H9 (cell line): ENCODE results near the gene ARHGEF25. TPM values are rescaled to one million over a fixed set of nuclear protein-coding genes. Genes with fewer than 3 reads are reported as not detected.

Experiments
- DNase-seq: peaks from one replicate; pipeline ENCODE4 v3.0.0-alpha.2; 2017
- H2AFZ ChIP-seq: one replicate; pipeline ENCODE4 v1.6.1; 2013; ENCODE audit warnings: mild to moderate bottlenecking, low read length, control low read depth, moderate library complexity
- H2AK5ac ChIP-seq: 2 replicates; pipeline ENCODE4 v1.6.1; 2013; ENCODE audit warnings: low read length, control low read depth, mixed read lengths; ENCODE audit not compliant: insufficient read length
- H2BK120ac ChIP-seq: one replicate; pipeline ENCODE4 v1.6.1; 2013; ENCODE audit warnings: low read depth, mild to moderate bottlenecking, low read length, control low read depth, inconsistent platforms; ENCODE audit not compliant: poor library complexity, severe bottlenecking
- H2BK12ac ChIP-seq: 2 replicates; pipeline ENCODE4 v1.6.1; 2013; ENCODE audit warnings: low read length, control low read depth, mixed read lengths, low read depth; ENCODE audit not compliant: insufficient read length
- H2BK15ac ChIP-seq: 2 replicates; pipeline ENCODE4 v1.6.1; 2013; ENCODE audit warnings: low read depth, low read length, control low read depth
- H2BK20ac ChIP-seq: one replicate; pipeline ENCODE4 v1.6.1; 2013; ENCODE audit warnings: low read depth, mild to moderate bottlenecking, low read length, control low read depth, inconsistent platforms; ENCODE audit not compliant: poor library complexity, severe bottlenecking
- H2BK5ac ChIP-seq: 2 replicates; pipeline ENCODE4 v1.6.1; 2013; ENCODE audit warnings: low read length, control low read depth, mixed read lengths; ENCODE audit not compliant: insufficient read length
- H3K14ac ChIP-seq: 2 replicates; pipeline ENCODE4 v1.6.1; 2013; ENCODE audit warnings: low read length, control low read depth; ENCODE audit not compliant: insufficient read depth
- H3K18ac ChIP-seq: 2 replicates; pipeline ENCODE4 v1.6.1; 2013; ENCODE audit warnings: low read depth, mild to moderate bottlenecking, mixed read lengths, low read length, control low read depth; ENCODE audit not compliant: insufficient read length
- H3K23ac ChIP-seq: 2 replicates; pipeline ENCODE4 v1.6.1; 2013; ENCODE audit warnings: low read length, control low read depth, mixed read lengths, low read depth; ENCODE audit not compliant: insufficient read length
- H3K23me2 ChIP-seq: 2 replicates; pipeline ENCODE4 v1.6.1; 2013; ENCODE audit warnings: low read depth, mild to moderate bottlenecking, mixed read lengths, low read length, control low read depth; ENCODE audit not compliant: insufficient read length, poor library complexity, severe bottlenecking
- H3K27ac ChIP-seq: 2 replicates; pipeline ENCODE4 v1.5.1; 2013; ENCODE audit warnings: low read length, control low read depth, mixed read lengths, low read depth; ENCODE audit not compliant: insufficient read length
- H3K27me3 ChIP-seq: 2 replicates; pipeline ENCODE4 v1.6.1; 2013; ENCODE audit warnings: low read length, control low read depth, inconsistent platforms; ENCODE audit not compliant: insufficient read depth
- H3K4ac ChIP-seq: 2 replicates; pipeline ENCODE4 v1.6.1; 2013; ENCODE audit warnings: low read depth, mild to moderate bottlenecking, control low read depth, inconsistent platforms, low read length, moderate library complexity
- H3K4me1 ChIP-seq: 2 replicates; pipeline ENCODE4 v1.6.1; 2013; ENCODE audit warnings: low read length, control low read depth, inconsistent platforms; ENCODE audit not compliant: insufficient read depth
- H3K4me2 ChIP-seq: 2 replicates; pipeline ENCODE4 v1.6.1; 2013; ENCODE audit warnings: low read length, control low read depth, mixed read lengths; ENCODE audit not compliant: insufficient read length, insufficient read depth
- H3K56ac ChIP-seq: 2 replicates; pipeline ENCODE4 v1.6.1; 2013; ENCODE audit warnings: low read depth, mild to moderate bottlenecking, mixed read lengths, low read length, control low read depth; ENCODE audit not compliant: insufficient read length
- H3K79me1 ChIP-seq: 2 replicates; pipeline ENCODE4 v1.6.1; 2013; ENCODE audit warnings: low read depth, mild to moderate bottlenecking, moderate library complexity, low read length, control low read depth, inconsistent platforms; ENCODE audit not compliant: insufficient read depth, poor library complexity, severe bottlenecking
- H3K79me2 ChIP-seq: 2 replicates; pipeline ENCODE4 v1.6.1; 2013; ENCODE audit warnings: low read length, control low read depth, inconsistent platforms; ENCODE audit not compliant: insufficient read depth
- H3K9ac ChIP-seq: 2 replicates; pipeline ENCODE4 v1.6.1; 2013; ENCODE audit warnings: low read length, control low read depth, mixed read lengths; ENCODE audit not compliant: insufficient read length; ENCODE audit errors: extremely low read depth
- H3K9me3 ChIP-seq: one replicate; pipeline ENCODE4 v1.6.1; 2013; ENCODE audit warnings: low read depth, low read length, inconsistent platforms; ENCODE audit not compliant: control insufficient read depth
- H3T11ph ChIP-seq: one replicate; pipeline ENCODE4 v1.6.1; 2013; ENCODE audit warnings: mild to moderate bottlenecking, low read length, control low read depth, inconsistent platforms
- H4K20me1 ChIP-seq: one replicate; pipeline ENCODE4 v1.6.1; 2013; ENCODE audit not compliant: control insufficient read depth, insufficient read length, insufficient read depth
- H4K5ac ChIP-seq: 2 replicates; pipeline ENCODE4 v1.6.1; 2013; ENCODE audit warnings: low read depth, mild to moderate bottlenecking, mixed read lengths, low read length, control low read depth; ENCODE audit not compliant: insufficient read length
- H4K8ac ChIP-seq: replicated peaks from 2 replicates; pipeline ENCODE4 v1.6.1; 2013; ENCODE audit warnings: low read length, control low read depth, mixed read lengths, low read depth; ENCODE audit not compliant: insufficient read length
- H4K91ac ChIP-seq: 2 replicates; pipeline ENCODE4 v1.6.1; 2013; ENCODE audit warnings: low read depth, mild to moderate bottlenecking, moderate library complexity, mixed read lengths, low read length, control low read depth; ENCODE audit not compliant: insufficient read length
- H3K27ac Mint-ChIP-seq, 3 experiments: 2 replicates in 2 of 3; 3 replicates in 1 of 3; pipeline ENCODE4 v1.8.0; 2020 to 2021; ENCODE audit warnings: mixed read lengths in 3 of 3, mild to moderate bottlenecking in 1 of 3, moderate library complexity in 1 of 3
- H3K27me3 Mint-ChIP-seq: 2 replicates; pipeline ENCODE4 v1.8.0; 2021; ENCODE audit warnings: low read depth, mild to moderate bottlenecking, moderate library complexity, mixed read lengths
- H3K36me3 Mint-ChIP-seq, 3 experiments: 2 replicates in 2 of 3; 3 replicates in 1 of 3; pipeline ENCODE4 v1.8.0; 2020 to 2021; ENCODE audit warnings: low read depth in 3 of 3, mixed read lengths in 3 of 3; ENCODE audit not compliant: insufficient read depth in 1 of 3
- H3K4me1 Mint-ChIP-seq, 2 experiments: 2 replicates each; pipeline ENCODE4 v1.8.0; 2020; ENCODE audit warnings: mixed read lengths in 2 of 2
- H3K4me3 Mint-ChIP-seq, 2 experiments: 2 replicates in 1 of 2; 3 replicates in 1 of 2; pipeline ENCODE4 v1.8.0; 2020 to 2021; ENCODE audit warnings: mild to moderate bottlenecking in 2 of 2, mixed read lengths in 2 of 2, moderate library complexity in 1 of 2
- H3K9me3 Mint-ChIP-seq, 2 experiments: 2 replicates in 1 of 2; 3 replicates in 1 of 2; pipeline ENCODE4 v1.8.0; 2020; ENCODE audit warnings: mild to moderate bottlenecking in 2 of 2, mixed read lengths in 2 of 2, moderate library complexity in 1 of 2
- CTCF ChIP-seq: fragments of 200-600 bp; sonication (generic); conservative IDR thresholded peaks from 3 replicates; pipeline ENCODE4 v1.8.0; 2021; ENCODE audit warnings: antibody characterized with exemption, mild to moderate bottlenecking
- WGBS: extraction: QIAGEN DNeasy Blood & Tissue Kit; methylation state at CpG from one replicate; pipeline ENCODE4 v1.1.7; 2013; ENCODE audit warnings: missing lambda C conversion rate, low lambda C conversion rate, mixed read lengths; ENCODE audit not compliant: insufficient read length; ENCODE audit errors: extremely low coverage; 5-methylcytosine and 5-hydroxymethylcytosine counted together
- total RNA-seq: library from RNA; stranded (reverse); gene quantifications from 2 replicates; pipeline ENCODE4 v1.2.1, GENCODE V29; 2021

Gene ARHGEF25
- total RNA-seq, 1 experiment from 2014 or later, result 22.6 TPM

DNA sequence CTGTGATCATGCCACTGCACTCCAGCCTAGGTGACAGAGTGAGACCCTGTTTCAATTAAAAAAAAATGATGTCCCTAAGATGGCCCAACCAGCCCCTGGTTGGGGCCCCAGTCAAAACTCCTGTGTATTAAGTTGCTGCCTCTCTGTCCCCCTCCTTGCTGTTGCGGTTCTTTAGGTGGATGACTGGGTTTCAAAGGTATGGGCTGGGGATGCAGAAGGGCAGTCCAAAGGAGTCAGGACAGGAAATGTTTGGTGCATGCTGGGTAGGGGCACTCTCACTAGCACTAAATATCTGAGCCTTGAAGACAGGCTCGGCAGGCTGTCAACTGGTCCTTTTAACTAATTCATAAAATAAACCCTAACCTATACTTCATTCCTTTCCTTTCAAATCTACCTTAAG, 32.2 kb upstream of the ARHGEF25 start:
- no peak overlapping the region for H4K8ac ChIP-seq
- H3K9me3 ChIP-seq, result no peaks in the 10 kb centered on the region
- no peak overlapping the region for H4K91ac ChIP-seq
- H3K4me1 Mint-ChIP-seq, result peaks cover 0 to 2% of the 10 kb centered on the region in 2 experiments; a peak in 1 of 4 replicates
- H2BK15ac ChIP-seq, result no peak overlapping the region
- H2BK12ac ChIP-seq, result no peak overlapping the region
- no peak overlapping the region for H3K4ac ChIP-seq
- H3T11ph ChIP-seq, result no peak overlapping the region
- H2BK20ac ChIP-seq, result no peak overlapping the region
- H3K4me2 ChIP-seq, result no peak overlapping the region
- H2BK5ac ChIP-seq, result no peak overlapping the region
- H3K79me2 ChIP-seq, result 0 out of 2 replicates have a peak, but pooled peaks cover 2% of the 10 kb centered on the region
- no peak overlapping the region for H3K4me3 Mint-ChIP-seq
- H3K27me3 Mint-ChIP-seq, result no peaks in the 10 kb centered on the region
- no peaks in the 10 kb centered on the region for H3K23me2 ChIP-seq
- DNase-seq, result no peak
- peaks cover 40 to 79% (median 59%) of the 10 kb centered on the region in 3 experiments; a peak in 6 of 7 replicates for H3K36me3 Mint-ChIP-seq
- H3K9ac ChIP-seq, result no peak overlapping the region
- no peak overlapping the region for H2AK5ac ChIP-seq
- no peak overlapping the region for H2BK120ac ChIP-seq
- H3K18ac ChIP-seq, result no peak overlapping the region
- no peaks in the 10 kb centered on the region for H3K79me1 ChIP-seq
- H3K27ac ChIP-seq, result no peak overlapping the region
- H4K5ac ChIP-seq, result no peak overlapping the region
- H3K27ac Mint-ChIP-seq, result no peak overlapping the region
- no peaks in the 10 kb centered on the region for H3K4me1 ChIP-seq
- no peak overlapping the region for H3K14ac ChIP-seq
- no peak overlapping the region for H2AFZ ChIP-seq
- TF ChIP-seq CTCF, result no peak
- no peak overlapping the region for H3K56ac ChIP-seq
- H3K23ac ChIP-seq, result no peak overlapping the region
- no peaks in the 10 kb centered on the region for H4K20me1 ChIP-seq
- H3K27me3 ChIP-seq, result no peaks in the 10 kb centered on the region
- WGBS, result no CpG with 5 or more reads among the region's 2 CpGs
- H3K9me3 Mint-ChIP-seq, result no peaks in the 10 kb centered on the region
